IMR-90 (cell line): Measurements from ENCODE around the gene CEP72. TPM values are rescaled to one million over a fixed set of nuclear protein-coding genes. Genes with fewer than 3 reads are reported as not detected.

Experiments used
- ATAC-seq: fragments of 200-7000 bp; cut with Tn5 transposase; 2 replicates; pipeline ENCODE4 v1.9.1; 2020; ENCODE audit warnings: low read depth, mild to moderate bottlenecking, moderate library complexity
- BruUV-seq: library from RNA; stranded (reverse); fragments of 400-500 nt; replicated peaks from 2 replicates; lab custom pipeline; 2021; lab: Mats Ljungman, UMichigan
- CTCF ChIA-PET: fragments of 300-600 bp; formaldehyde crosslinking; extraction: SDS; loops from one replicate; lab custom pipeline; 2021; ENCODE audit warnings: antibody characterized with exemption; lab: Yijun Ruan, JAX
- POLR2A ChIA-PET: fragments of 300-600 bp; sonication (Branson Sonifier 250); formaldehyde crosslinking; loops from one replicate; lab custom pipeline; 2022; ENCODE audit warnings: antibody characterized with exemption; ENCODE audit not compliant: unreplicated experiment; lab: Charles Lee
- DNase-seq: peaks from one replicate; pipeline ENCODE4 v3.0.0; 2013
- H2AFZ ChIP-seq: replicated peaks from 2 replicates; pipeline ENCODE3; 2013; ENCODE audit warnings: low read length, mild to moderate bottlenecking; ENCODE audit not compliant: poor library complexity
- H2AK5ac ChIP-seq: 2 replicates; pipeline ENCODE4 v1.6.1; 2013; ENCODE audit warnings: low read depth, low read length, inconsistent platforms
- H2AK9ac ChIP-seq: replicated peaks from 2 replicates; pipeline ENCODE3; 2013; ENCODE audit warnings: mild to moderate bottlenecking, low read depth, low read length, moderate library complexity; ENCODE audit not compliant: poor library complexity
- H2BK120ac ChIP-seq: 2 replicates; pipeline ENCODE4 v1.6.1; 2013; ENCODE audit warnings: low read depth, low read length, inconsistent platforms
- H2BK15ac ChIP-seq: 3 replicates; pipeline ENCODE4 v1.6.1; 2013; ENCODE audit warnings: low read depth, low read length, inconsistent platforms
- H2BK20ac ChIP-seq: 2 replicates; pipeline ENCODE4 v1.6.1; 2013; ENCODE audit warnings: low read depth, mild to moderate bottlenecking, inconsistent platforms, low read length, moderate library complexity
- H2BK5ac ChIP-seq: 2 replicates; pipeline ENCODE4 v1.6.1; 2013; ENCODE audit warnings: mild to moderate bottlenecking, low read depth, low read length, inconsistent platforms; ENCODE audit not compliant: poor library complexity, severe bottlenecking
- H3K14ac ChIP-seq: replicated peaks from 2 replicates; pipeline ENCODE4 v1.6.1; 2013; ENCODE audit warnings: low read depth, low read length, inconsistent platforms
- H3K18ac ChIP-seq: 2 replicates; pipeline ENCODE4 v1.6.1; 2013; ENCODE audit warnings: low read depth, low read length, control low read depth
- H3K23ac ChIP-seq: 2 replicates; pipeline ENCODE4 v1.6.1; 2013; ENCODE audit warnings: low read depth, low read length, inconsistent platforms
- H3K27ac ChIP-seq: 2 replicates; pipeline ENCODE4 v1.5.1; 2013; ENCODE audit warnings: mild to moderate bottlenecking, control low read depth, low read length; ENCODE audit not compliant: insufficient read depth
- H3K27me3 ChIP-seq: 2 replicates; pipeline ENCODE4 v1.6.1; 2013; ENCODE audit warnings: low read length; ENCODE audit not compliant: control insufficient read depth, insufficient read depth
- H3K36me3 ChIP-seq: 2 replicates; pipeline ENCODE4 v1.6.1; 2013; ENCODE audit warnings: low read length, mixed read lengths; ENCODE audit not compliant: control insufficient read depth, insufficient read depth
- H3K4ac ChIP-seq: 2 replicates; pipeline ENCODE4 v1.6.1; 2013; ENCODE audit warnings: low read depth, low read length, inconsistent platforms
- H3K4me1 ChIP-seq: 2 replicates; pipeline ENCODE4 v1.6.1; 2013; ENCODE audit warnings: low read length, mixed read lengths; ENCODE audit not compliant: control insufficient read depth, insufficient read depth
- H3K4me2 ChIP-seq: 2 replicates; pipeline ENCODE4 v1.6.1; 2013; ENCODE audit warnings: low read depth, mild to moderate bottlenecking, control low read depth, low read length, moderate library complexity
- H3K4me3 ChIP-seq: 2 replicates; pipeline ENCODE4 v1.5.1; 2013; ENCODE audit warnings: low read depth, mild to moderate bottlenecking, control low read depth, low read length, moderate library complexity; ENCODE audit not compliant: insufficient read depth
- H3K56ac ChIP-seq: 2 replicates; pipeline ENCODE4 v1.6.1; 2013; ENCODE audit warnings: low read length, inconsistent platforms; ENCODE audit not compliant: insufficient read depth; ENCODE audit errors: extremely low read depth
- H3K79me1 ChIP-seq, 2 experiments: 2 replicates each; pipeline ENCODE4 v1.6.1; 2013; ENCODE audit warnings: low read length in 2 of 2, inconsistent platforms in 1 of 2, low read depth in 1 of 2
- H3K9ac ChIP-seq: 2 replicates; pipeline ENCODE4 v1.6.1; 2013; ENCODE audit warnings: low read depth, low read length, control low read depth
- H3K9me1 ChIP-seq: 2 replicates; pipeline ENCODE4 v1.6.1; 2013; ENCODE audit warnings: low read length, inconsistent platforms; ENCODE audit not compliant: insufficient read depth
- H3K9me3 ChIP-seq: 2 replicates; pipeline ENCODE4 v1.6.1; 2013; ENCODE audit warnings: low read length; ENCODE audit not compliant: control insufficient read depth, insufficient read depth
- H4K20me1 ChIP-seq: 2 replicates; pipeline ENCODE4 v1.6.1; 2013; ENCODE audit warnings: low read length, inconsistent platforms; ENCODE audit not compliant: insufficient read depth
- H4K5ac ChIP-seq: 2 replicates; pipeline ENCODE4 v1.6.1; 2013; ENCODE audit warnings: mild to moderate bottlenecking, low read depth, low read length, control low read depth
- H4K8ac ChIP-seq, 2 experiments: 2 replicates each; pipeline ENCODE4 v1.6.1; 2013; ENCODE audit warnings: low read depth in 2 of 2, low read length in 2 of 2, control low read depth in 1 of 2, inconsistent platforms in 1 of 2
- H4K91ac ChIP-seq: 2 replicates; pipeline ENCODE4 v1.6.1; 2013; ENCODE audit warnings: low read depth, low read length, inconsistent platforms; ENCODE audit not compliant: insufficient read depth
- BHLHE40 ChIP-seq: fragments of 150-350 bp; IDR thresholded peaks from 2 replicates; pipeline ENCODE4 v1.6.1; 2016; ENCODE audit warnings: mild to moderate bottlenecking, low read depth, low read length
- CEBPB ChIP-seq: IDR thresholded peaks from 2 replicates; pipeline ENCODE4 v1.6.1; 2012; ENCODE audit warnings: low read depth, low read length, improper control_type of control experiment
- CHD1 ChIP-seq: IDR thresholded peaks from 2 replicates; pipeline ENCODE4 v1.6.1; 2012; ENCODE audit warnings: low read depth, low read length, improper control_type of control experiment
- NFE2L2 ChIP-seq: fragments of 150-350 bp; IDR thresholded peaks from 2 replicates; pipeline ENCODE4 v1.6.1; 2016; ENCODE audit warnings: low read depth, mild to moderate bottlenecking, low read length
- WGBS, 2 experiments: methylation state at CpG; one replicate each; pipeline versions ENCODE4 v1.1.5 to v1.1.7; 2013; ENCODE audit warnings: missing lambda C conversion rate in 2 of 2; ENCODE audit not compliant: insufficient read length in 1 of 2; ENCODE audit errors: extremely low coverage in 2 of 2; 5-methylcytosine and 5-hydroxymethylcytosine counted together
- dilution Hi-C: fragments of 300-500 bp; cut with HindIII; formaldehyde crosslinking; loops from one replicate; pipeline ENCODE4 v1.14.3; 2018; ENCODE audit warnings: low sequenced_read_pairs; ENCODE audit not compliant: unreplicated experiment
- in situ Hi-C: fragments of 300-500 bp; cut with MboI; formaldehyde crosslinking; loops from 3 replicates; pipeline ENCODE4 v1.14.3; 2019; ENCODE audit warnings: low sequenced_read_pairs, inconsistent platforms, mixed read lengths
- intact Hi-C: fragments of 100-400 bp; cut with micrococcal nuclease; formaldehyde crosslinking; loops from 2 replicates; pipeline ENCODE4 v1.10.0; 2022
- polyA plus RNA-seq, 3 experiments: library from polyadenylated mRNA; depleted of rRNA; stranded (reverse); fragments of >200 nt; gene quantifications; 2 replicates each; pipeline ENCODE4 v1.2.3, GENCODE V29; 2012; ENCODE audit warnings: low replicate concordance in 1 of 3
- total RNA-seq: library from RNA; depleted of rRNA; stranded (reverse); fragments of >200 nt; gene quantifications from 2 replicates; pipeline ENCODE4 v1.2.3, GENCODE V29; 2012

CEP72 gene
- total and polyA plus RNA-seq, 2 of the 4 experiments (the other 2 are of a cell fraction) = 2.9 to 4.3 TPM

- ChIA-PET CTCF (no interaction called here), POLR2A (no interaction called here)
- H3K36me3 ChIP-seq = peaks cover 4% of the 10 kb centered on the region
- in situ Hi-C loops (no loop called here), dilution Hi-C loops (no loop called here), intact Hi-C loops (no loop called here)
- WGBS, 2 experiments = 89% methylated on average over 5 of the region's 13 CpGs; no CpG with 5 or more reads in 1 of the 2 experiments
- no peak overlapping the region for H3K4me3 ChIP-seq
- no peak overlapping the region for H2BK5ac ChIP-seq
- no peaks in the 10 kb centered on the region for H3K9me3 ChIP-seq
- no peak overlapping the region for H3K4me2 ChIP-seq
- no peaks in the 10 kb centered on the region for H4K20me1 ChIP-seq
- H2AK9ac ChIP-seq = no peak overlapping the region
- H2AK5ac ChIP-seq = no peak overlapping the region
- peaks cover 6% of the 10 kb centered on the region for H3K9me1 ChIP-seq
- TF ChIP-seq CEBPB = no peak
- no peak for TF ChIP-seq BHLHE40
- no peak for TF ChIP-seq NFE2L2
- no peak for TF ChIP-seq CHD1
- H3K18ac ChIP-seq = no peak overlapping the region
- no peak overlapping the region for H4K8ac ChIP-seq
- H2BK20ac ChIP-seq = no peak overlapping the region
- DNase-seq (no peak), ATAC-seq (no peak)
- no peak overlapping the region for H2AFZ ChIP-seq
- BruUV-seq = no TSS peak
- no peak overlapping the region for H2BK120ac ChIP-seq
- no peak overlapping the region for H4K5ac ChIP-seq
- no peak overlapping the region for H3K56ac ChIP-seq
- H3K27ac ChIP-seq = no peak overlapping the region
- no peak overlapping the region for H3K9ac ChIP-seq
- no peak overlapping the region for H3K14ac ChIP-seq
- no peaks in the 10 kb centered on the region for H3K79me1 ChIP-seq
- no peak overlapping the region for H3K4ac ChIP-seq
- H3K27me3 ChIP-seq = no peaks in the 10 kb centered on the region
- no peak overlapping the region for H4K91ac ChIP-seq
- no peak overlapping the region for H3K23ac ChIP-seq
- no peaks in the 10 kb centered on the region for H3K4me1 ChIP-seq
- H2BK15ac ChIP-seq = no peak overlapping the region
Measured at GRCh38 chr5:655406-655805, 43.3 kb downstream of the CEP72 start.
